IMR-90 (cell line): ENCODE data around the gene CBL. TPM values are rescaled to one million over a fixed set of nuclear protein-coding genes. Genes with fewer than 3 reads are reported as not detected.

ENCODE experiments used
- ATAC-seq: fragments of 200-7000 bp; cut with Tn5 transposase; 2 replicates; pipeline ENCODE4 v1.9.1; 2020; ENCODE audit warnings: low read depth, mild to moderate bottlenecking, moderate library complexity
- BruUV-seq: library from RNA; stranded (reverse); fragments of 400-500 nt; replicated peaks from 2 replicates; lab custom pipeline; 2021; lab: Mats Ljungman, UMichigan
- CTCF ChIA-PET: fragments of 300-600 bp; formaldehyde crosslinking; extraction: SDS; loops from one replicate; lab custom pipeline; 2021; ENCODE audit warnings: antibody characterized with exemption; lab: Yijun Ruan, JAX
- POLR2A ChIA-PET: fragments of 300-600 bp; sonication (Branson Sonifier 250); formaldehyde crosslinking; loops from one replicate; lab custom pipeline; 2022; ENCODE audit warnings: antibody characterized with exemption; ENCODE audit not compliant: unreplicated experiment; lab: Charles Lee
- DNase-seq: peaks from one replicate; pipeline ENCODE4 v3.0.0; 2013
- H2AFZ ChIP-seq: replicated peaks from 2 replicates; pipeline ENCODE3; 2013; ENCODE audit warnings: low read length, mild to moderate bottlenecking; ENCODE audit not compliant: poor library complexity
- H2AK5ac ChIP-seq: 2 replicates; pipeline ENCODE4 v1.6.1; 2013; ENCODE audit warnings: low read depth, low read length, inconsistent platforms
- H2AK9ac ChIP-seq: replicated peaks from 2 replicates; pipeline ENCODE3; 2013; ENCODE audit warnings: mild to moderate bottlenecking, low read depth, low read length, moderate library complexity; ENCODE audit not compliant: poor library complexity
- H2BK120ac ChIP-seq: 2 replicates; pipeline ENCODE4 v1.6.1; 2013; ENCODE audit warnings: low read depth, low read length, inconsistent platforms
- H2BK15ac ChIP-seq: 3 replicates; pipeline ENCODE4 v1.6.1; 2013; ENCODE audit warnings: low read depth, low read length, inconsistent platforms
- H2BK20ac ChIP-seq: 2 replicates; pipeline ENCODE4 v1.6.1; 2013; ENCODE audit warnings: low read depth, mild to moderate bottlenecking, inconsistent platforms, low read length, moderate library complexity
- H2BK5ac ChIP-seq: 2 replicates; pipeline ENCODE4 v1.6.1; 2013; ENCODE audit warnings: mild to moderate bottlenecking, low read depth, low read length, inconsistent platforms; ENCODE audit not compliant: poor library complexity, severe bottlenecking
- H3K14ac ChIP-seq: replicated peaks from 2 replicates; pipeline ENCODE4 v1.6.1; 2013; ENCODE audit warnings: low read depth, low read length, inconsistent platforms
- H3K18ac ChIP-seq: 2 replicates; pipeline ENCODE4 v1.6.1; 2013; ENCODE audit warnings: low read depth, low read length, control low read depth
- H3K23ac ChIP-seq: 2 replicates; pipeline ENCODE4 v1.6.1; 2013; ENCODE audit warnings: low read depth, low read length, inconsistent platforms
- H3K27ac ChIP-seq: 2 replicates; pipeline ENCODE4 v1.5.1; 2013; ENCODE audit warnings: mild to moderate bottlenecking, control low read depth, low read length; ENCODE audit not compliant: insufficient read depth
- H3K27me3 ChIP-seq: 2 replicates; pipeline ENCODE4 v1.6.1; 2013; ENCODE audit warnings: low read length; ENCODE audit not compliant: control insufficient read depth, insufficient read depth
- H3K36me3 ChIP-seq: 2 replicates; pipeline ENCODE4 v1.6.1; 2013; ENCODE audit warnings: low read length, mixed read lengths; ENCODE audit not compliant: control insufficient read depth, insufficient read depth
- H3K4ac ChIP-seq: 2 replicates; pipeline ENCODE4 v1.6.1; 2013; ENCODE audit warnings: low read depth, low read length, inconsistent platforms
- H3K4me1 ChIP-seq: 2 replicates; pipeline ENCODE4 v1.6.1; 2013; ENCODE audit warnings: low read length, mixed read lengths; ENCODE audit not compliant: control insufficient read depth, insufficient read depth
- H3K4me2 ChIP-seq: 2 replicates; pipeline ENCODE4 v1.6.1; 2013; ENCODE audit warnings: low read depth, mild to moderate bottlenecking, control low read depth, low read length, moderate library complexity
- H3K4me3 ChIP-seq: 2 replicates; pipeline ENCODE4 v1.5.1; 2013; ENCODE audit warnings: low read depth, mild to moderate bottlenecking, control low read depth, low read length, moderate library complexity; ENCODE audit not compliant: insufficient read depth
- H3K56ac ChIP-seq: 2 replicates; pipeline ENCODE4 v1.6.1; 2013; ENCODE audit warnings: low read length, inconsistent platforms; ENCODE audit not compliant: insufficient read depth; ENCODE audit errors: extremely low read depth
- H3K79me1 ChIP-seq, 2 experiments: 2 replicates each; pipeline ENCODE4 v1.6.1; 2013; ENCODE audit warnings: low read length in 2 of 2, inconsistent platforms in 1 of 2, low read depth in 1 of 2
- H3K9ac ChIP-seq: 2 replicates; pipeline ENCODE4 v1.6.1; 2013; ENCODE audit warnings: low read depth, low read length, control low read depth
- H3K9me1 ChIP-seq: 2 replicates; pipeline ENCODE4 v1.6.1; 2013; ENCODE audit warnings: low read length, inconsistent platforms; ENCODE audit not compliant: insufficient read depth
- H3K9me3 ChIP-seq: 2 replicates; pipeline ENCODE4 v1.6.1; 2013; ENCODE audit warnings: low read length; ENCODE audit not compliant: control insufficient read depth, insufficient read depth
- H4K20me1 ChIP-seq: 2 replicates; pipeline ENCODE4 v1.6.1; 2013; ENCODE audit warnings: low read length, inconsistent platforms; ENCODE audit not compliant: insufficient read depth
- H4K5ac ChIP-seq: 2 replicates; pipeline ENCODE4 v1.6.1; 2013; ENCODE audit warnings: mild to moderate bottlenecking, low read depth, low read length, control low read depth
- H4K8ac ChIP-seq, 2 experiments: 2 replicates each; pipeline ENCODE4 v1.6.1; 2013; ENCODE audit warnings: low read depth in 2 of 2, low read length in 2 of 2, control low read depth in 1 of 2, inconsistent platforms in 1 of 2
- H4K91ac ChIP-seq: 2 replicates; pipeline ENCODE4 v1.6.1; 2013; ENCODE audit warnings: low read depth, low read length, inconsistent platforms; ENCODE audit not compliant: insufficient read depth
- BHLHE40 ChIP-seq: fragments of 150-350 bp; IDR thresholded peaks from 2 replicates; pipeline ENCODE4 v1.6.1; 2016; ENCODE audit warnings: mild to moderate bottlenecking, low read depth, low read length
- CHD1 ChIP-seq: IDR thresholded peaks from 2 replicates; pipeline ENCODE4 v1.6.1; 2012; ENCODE audit warnings: low read depth, low read length, improper control_type of control experiment
- CTCF ChIP-seq: conservative IDR thresholded peaks from 2 replicates; pipeline ENCODE4 v1.5.1; 2012; ENCODE audit warnings: mild to moderate bottlenecking, low read depth, low read length, improper control_type of control experiment
- FOS ChIP-seq: fragments of 150-350 bp; IDR thresholded peaks from 2 replicates; pipeline ENCODE4 v1.6.1; 2016; ENCODE audit warnings: low read depth, low read length
- MAZ ChIP-seq: IDR thresholded peaks from 2 replicates; pipeline ENCODE4 v1.6.1; 2012; ENCODE audit warnings: low read depth, mild to moderate bottlenecking, low read length, improper control_type of control experiment, moderate library complexity, borderline replicate concordance
- MXI1 ChIP-seq: IDR thresholded peaks from 2 replicates; pipeline ENCODE4 v1.6.1; 2012; ENCODE audit warnings: low read depth, mild to moderate bottlenecking, low read length, moderate library complexity, borderline replicate concordance
- POLR2A ChIP-seq: IDR thresholded peaks from 2 replicates; pipeline ENCODE4 v1.6.1; 2012; ENCODE audit warnings: mild to moderate bottlenecking, low read depth, low read length
- RAD21 ChIP-seq: IDR thresholded peaks from 2 replicates; pipeline ENCODE4 v1.6.1; 2012; ENCODE audit warnings: low read length, improper control_type of control experiment
- RCOR1 ChIP-seq: IDR thresholded peaks from 2 replicates; pipeline ENCODE4 v1.6.1; 2012; ENCODE audit warnings: mild to moderate bottlenecking, low read length, improper control_type of control experiment; ENCODE audit not compliant: insufficient replicate concordance
- RFX5 ChIP-seq: IDR thresholded peaks from 2 replicates; pipeline ENCODE4 v1.8.0; 2012; ENCODE audit warnings: low read depth, mild to moderate bottlenecking, low read length, moderate library complexity
- SMC3 ChIP-seq: fragments of 150-350 bp; IDR thresholded peaks from 2 replicates; pipeline ENCODE4 v1.6.1; 2016; ENCODE audit warnings: low read depth, mild to moderate bottlenecking, antibody characterized with exemption, low read length, moderate library complexity
- WGBS, 2 experiments: methylation state at CpG; one replicate each; pipeline versions ENCODE4 v1.1.5 to v1.1.7; 2013; ENCODE audit warnings: missing lambda C conversion rate in 2 of 2; ENCODE audit not compliant: insufficient read length in 1 of 2; ENCODE audit errors: extremely low coverage in 2 of 2; 5-methylcytosine and 5-hydroxymethylcytosine counted together
- dilution Hi-C: fragments of 300-500 bp; cut with HindIII; formaldehyde crosslinking; loops from one replicate; pipeline ENCODE4 v1.14.3; 2018; ENCODE audit warnings: low sequenced_read_pairs; ENCODE audit not compliant: unreplicated experiment
- in situ Hi-C: fragments of 300-500 bp; cut with MboI; formaldehyde crosslinking; loops from 3 replicates; pipeline ENCODE4 v1.14.3; 2019; ENCODE audit warnings: low sequenced_read_pairs, inconsistent platforms, mixed read lengths
- intact Hi-C: fragments of 100-400 bp; cut with micrococcal nuclease; formaldehyde crosslinking; loops from 2 replicates; pipeline ENCODE4 v1.10.0; 2022
- polyA plus RNA-seq, 3 experiments: library from polyadenylated mRNA; depleted of rRNA; stranded (reverse); fragments of >200 nt; gene quantifications; 2 replicates each; pipeline ENCODE4 v1.2.3, GENCODE V29; 2012; ENCODE audit warnings: low replicate concordance in 1 of 3
- total RNA-seq: library from RNA; depleted of rRNA; stranded (reverse); fragments of >200 nt; gene quantifications from 2 replicates; pipeline ENCODE4 v1.2.3, GENCODE V29; 2012
- TF ChIP-seq, protein P1 (sequence below): fragments of 150-350 bp; IDR thresholded peaks from 2 replicates; pipeline ENCODE4 v1.6.1; 2017; ENCODE audit warnings: mild to moderate bottlenecking, antibody characterized with exemption, low read length, low read depth

The CBL gene
- total and polyA plus RNA-seq, 2 of the 4 experiments (the other 2 are of a cell fraction), result 6.1 to 11.8 TPM

GRCh38 chr11:119343726-119344125 lies 137.6 kb downstream of the CBL start:
- no peak overlapping the region for H4K8ac ChIP-seq
- no peak overlapping the region for H3K23ac ChIP-seq
- H3K9ac ChIP-seq, result no peak overlapping the region
- H3K18ac ChIP-seq, result no peak overlapping the region
- no peaks in the 10 kb centered on the region for H4K20me1 ChIP-seq
- no peak overlapping the region for H3K56ac ChIP-seq
- no peak overlapping the region for H2BK120ac ChIP-seq
- H3K9me3 ChIP-seq, result no peaks in the 10 kb centered on the region
- ChIA-PET CTCF (interaction anchor here (1.6 kb wide), 1 partner anchor 13 kb away, joined by 4 read pairs; no protein-coding TSS in a partner anchor), POLR2A (no interaction called here)
- in situ Hi-C loops, result no loop called here
- dilution Hi-C loops, result no loop called here
- H3K4ac ChIP-seq, result no peak overlapping the region
- H3K27ac ChIP-seq, result no peak overlapping the region
- peaks cover 8 to 12% of the 10 kb centered on the region in 2 experiments; a peak in 3 of 4 replicates for H3K79me1 ChIP-seq
- no peak overlapping the region for H2BK15ac ChIP-seq
- no peak overlapping the region for H2AFZ ChIP-seq
- no peaks in the 10 kb centered on the region for H3K36me3 ChIP-seq
- no peak overlapping the region for H3K14ac ChIP-seq
- H2BK5ac ChIP-seq, result no peak overlapping the region
- H3K9me1 ChIP-seq, result no peaks in the 10 kb centered on the region
- no peak overlapping the region for H4K5ac ChIP-seq
- no peak overlapping the region for H4K91ac ChIP-seq
- H2AK9ac ChIP-seq, result peak overlapping the region; percentile 28
- no peak overlapping the region for H2BK20ac ChIP-seq
- ATAC-seq, result no peak
- H3K4me1 ChIP-seq, result peaks cover 10% of the 10 kb centered on the region
- peaks cover 26% of the 10 kb centered on the region for H3K27me3 ChIP-seq
- H3K4me2 ChIP-seq, result no peak overlapping the region
- TF ChIP-seq RAD21 (no peak), CHD1 (no peak), SMC3 (no peak), CTCF (no peak), BHLHE40 (no peak), MXI1 (no peak), FOS (no peak), MAZ (no peak), POLR2A (no peak), RCOR1 (no peak), RFX5 (no peak)
- TF ChIP-seq, protein P1, sequence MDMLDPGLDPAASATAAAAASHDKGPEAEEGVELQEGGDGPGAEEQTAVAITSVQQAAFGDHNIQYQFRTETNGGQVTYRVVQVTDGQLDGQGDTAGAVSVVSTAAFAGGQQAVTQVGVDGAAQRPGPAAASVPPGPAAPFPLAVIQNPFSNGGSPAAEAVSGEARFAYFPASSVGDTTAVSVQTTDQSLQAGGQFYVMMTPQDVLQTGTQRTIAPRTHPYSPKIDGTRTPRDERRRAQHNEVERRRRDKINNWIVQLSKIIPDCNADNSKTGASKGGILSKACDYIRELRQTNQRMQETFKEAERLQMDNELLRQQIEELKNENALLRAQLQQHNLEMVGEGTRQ, result no peak
- DNase-seq, result no peak
- intact Hi-C loops, result no loop called here
- no CpG with 5 or more reads among the region's 7 CpGs for WGBS, 2 experiments
- no TSS peak for BruUV-seq
- H2AK5ac ChIP-seq, result no peak overlapping the region
- no peak overlapping the region for H3K4me3 ChIP-seq
